Thymus (tissue), 11 donors: ENCODE measurements around the gene TKFC. TPM values are rescaled to one million over a fixed set of nuclear protein-coding genes. Genes with fewer than 3 reads are reported as not detected.

ENCODE experiments used
- DNase-seq, 9 donors: peaks; one replicate each; pipeline ENCODE4 v3.0.0-alpha.2; 2013; ENCODE audit warnings: low spot score in 9 of 9, low read depth in 6 of 9, missing footprints in 1 of 9
- H3K27ac ChIP-seq, 2 donors: one replicate each; pipeline ENCODE4 v1.5.1; 2013; ENCODE audit warnings: control low read depth in 1 of 2, low read depth in 1 of 2, low read length in 1 of 2, mild to moderate bottlenecking in 1 of 2, moderate library complexity in 1 of 2
- H3K27me3 ChIP-seq, 2 donors: one replicate each; pipeline ENCODE4 v1.5.1; 2013; ENCODE audit warnings: low read length in 1 of 2; ENCODE audit not compliant: control insufficient read depth in 2 of 2, insufficient read depth in 1 of 2
- H3K36me3 ChIP-seq, 2 donors: one replicate each; pipeline ENCODE4 v1.5.1; 2013; ENCODE audit warnings: low read length in 1 of 2, mild to moderate bottlenecking in 1 of 2, moderate library complexity in 1 of 2; ENCODE audit not compliant: control insufficient read depth in 2 of 2, insufficient read depth in 2 of 2
- H3K4me1 ChIP-seq, 2 donors: one replicate each; pipeline ENCODE4 v1.5.1; 2013; ENCODE audit warnings: low read length in 2 of 2; ENCODE audit not compliant: control insufficient read depth in 2 of 2, insufficient read depth in 2 of 2
- H3K4me3 ChIP-seq, 2 donors: one replicate each; pipeline ENCODE4 v1.5.1; 2013; ENCODE audit warnings: low read length in 2 of 2, control low read depth in 1 of 2, mild to moderate bottlenecking in 1 of 2
- H3K9me3 ChIP-seq, 2 donors: one replicate each; pipeline ENCODE4 v1.5.1; 2013; ENCODE audit warnings: low read length in 1 of 2, mild to moderate bottlenecking in 1 of 2; ENCODE audit not compliant: control insufficient read depth in 2 of 2, insufficient read depth in 1 of 2
- WGBS: extraction: QIAGEN DNeasy Blood & Tissue Kit; methylation state at CpG from one replicate; pipeline ENCODE4 v1.1.7; 2013; 5-methylcytosine and 5-hydroxymethylcytosine counted together
- polyA plus RNA-seq: library from polyadenylated mRNA; stranded (reverse); fragments of 200-250 nt; gene quantifications from one replicate; pipeline ENCODE4 v1.2.3, GENCODE V29; 2013
- total RNA-seq: library from RNA; stranded (reverse); fragments of 120-200 nt; gene quantifications from one replicate; pipeline ENCODE4 v1.2.4, GENCODE V29; 2013
- donor health status: healthy.

The TKFC gene
- total and polyA plus RNA-seq, 2 donors: 19.8 to 47.4 TPM

- peaks cover 44 to 49% of the 10 kb centered on the region in 2 donors for H3K36me3 ChIP-seq
- H3K9me3 ChIP-seq: no peaks in the 10 kb centered on the region
- H3K4me3 ChIP-seq: no peak overlapping the region
- WGBS: 95% methylated on average over 11 of the region's 11 CpGs
- no peaks in the 10 kb centered on the region for H3K27me3 ChIP-seq
- H3K4me1 ChIP-seq: peaks cover 0 to 3% of the 10 kb centered on the region in 2 donors
- H3K27ac ChIP-seq: no peak overlapping the region
- no peak for DNase-seq
These were observed 15.0 kb downstream of the TKFC start for GRCh38 chr11:61347916-61348461.

GRCh38 chr11:61349189-61349751 lies 16.2 kb downstream of the TKFC start:
- H3K4me3 ChIP-seq: no peak overlapping the region
- no peak overlapping the region for H3K27ac ChIP-seq
- H3K4me1 ChIP-seq: peaks cover 0 to 3% of the 10 kb centered on the region in 2 donors
- WGBS: 98% methylated on average over 12 of the region's 12 CpGs
- no peaks in the 10 kb centered on the region for H3K27me3 ChIP-seq
- H3K9me3 ChIP-seq: no peaks in the 10 kb centered on the region
- DNase-seq: no peak
- peaks cover 49 to 60% of the 10 kb centered on the region in 2 donors for H3K36me3 ChIP-seq

GRCh38 chr11:61349916-61350315 lies 16.9 kb downstream of the TKFC start:
- WGBS: 98% methylated on average over 10 of the region's 10 CpGs
- Histone ChIP-seq H3K27ac (no peak overlapping the region), H3K36me3 (peaks cover 49 to 64% of the 10 kb centered on the region in 2 donors), H3K9me3 (no peaks in the 10 kb centered on the region), H3K27me3 (no peaks in the 10 kb centered on the region), H3K4me1 (peaks cover 0 to 3% of the 10 kb centered on the region in 2 donors), H3K4me3 (no peak overlapping the region)
- DNase-seq: no peak

- no peak overlapping the region for H3K27ac ChIP-seq
- 97% methylated on average over 1 of the region's 1 CpG for WGBS
- DNase-seq: no peak
- no peaks in the 10 kb centered on the region for H3K27me3 ChIP-seq
- peaks cover 0 to 3% of the 10 kb centered on the region in 2 donors for H3K4me1 ChIP-seq
- peaks cover 49 to 64% of the 10 kb centered on the region in 2 donors for H3K36me3 ChIP-seq
- H3K9me3 ChIP-seq: no peaks in the 10 kb centered on the region
- H3K4me3 ChIP-seq: no peak overlapping the region
These were observed 17.3 kb downstream of the TKFC start for GRCh38 chr11:61350336-61350735.

- Histone ChIP-seq H3K9me3 (no peaks in the 10 kb centered on the region), H3K4me1 (peaks cover 0 to 3% of the 10 kb centered on the region in 2 donors), H3K36me3 (peaks cover 48 to 61% of the 10 kb centered on the region in 2 donors), H3K27me3 (no peaks in the 10 kb centered on the region), H3K27ac (no peak overlapping the region), H3K4me3 (no peak overlapping the region)
- no peak for DNase-seq
- WGBS: 97% methylated on average over 8 of the region's 8 CpGs
These were observed 17.8 kb downstream of the TKFC start for GRCh38 chr11:61350803-61351202.

- Histone ChIP-seq H3K9me3 (no peaks in the 10 kb centered on the region), H3K27me3 (no peaks in the 10 kb centered on the region), H3K27ac (no peak overlapping the region), H3K4me1 (no peaks in the 10 kb centered on the region), H3K4me3 (no peak overlapping the region), H3K36me3 (peaks cover 43 to 60% of the 10 kb centered on the region in 2 donors)
- 86% methylated on average over 8 of the region's 8 CpGs for WGBS
- no peak for DNase-seq
These were observed 19.0 kb downstream of the TKFC start for GRCh38 chr11:61352038-61352437.

- no peaks in the 10 kb centered on the region for H3K9me3 ChIP-seq
- DNase-seq: no peak
- no peak overlapping the region for H3K27ac ChIP-seq
- no peak overlapping the region for H3K4me3 ChIP-seq
- WGBS: 96% methylated on average over 15 of the region's 15 CpGs
- H3K27me3 ChIP-seq: no peaks in the 10 kb centered on the region
- no peaks in the 10 kb centered on the region for H3K4me1 ChIP-seq
- peaks cover 43 to 51% of the 10 kb centered on the region in 2 donors for H3K36me3 ChIP-seq
These were observed 20.4 kb downstream of the TKFC start for GRCh38 chr11:61353131-61354067.

GRCh38 chr11:61354208-61354607 lies 21.2 kb downstream of the TKFC start:
- Histone ChIP-seq H3K4me3 (no peak overlapping the region), H3K4me1 (no peaks in the 10 kb centered on the region), H3K36me3 (peaks cover 35 to 44% of the 10 kb centered on the region in 2 donors), H3K27ac (no peak overlapping the region), H3K27me3 (no peaks in the 10 kb centered on the region), H3K9me3 (no peaks in the 10 kb centered on the region)
- 99% methylated on average over 2 of the region's 2 CpGs for WGBS
- no peak for DNase-seq

GRCh38 chr11:61356706-61357105 lies 23.7 kb downstream of the TKFC start:
- Histone ChIP-seq H3K4me3 (no peak overlapping the region), H3K4me1 (peaks cover 6 to 10% of the 10 kb centered on the region in 2 donors), H3K27me3 (no peaks in the 10 kb centered on the region), H3K27ac (peak overlapping the region in 1 of 2 donors; percentile 47), H3K36me3 (peaks cover 15 to 25% of the 10 kb centered on the region in 2 donors), H3K9me3 (no peaks in the 10 kb centered on the region)
- WGBS: 99% methylated on average over 4 of the region's 4 CpGs
- DNase-seq: no peak
